ENCODE data around the gene ARL11. TPM values are rescaled to one million over a fixed set of nuclear protein-coding genes. Genes with fewer than 3 reads are reported as not detected.

Gene ARL11
- total and polyA plus RNA-seq, 2 of the 4 experiments (the other 2 are of a cell fraction) = not detected

DNA sequence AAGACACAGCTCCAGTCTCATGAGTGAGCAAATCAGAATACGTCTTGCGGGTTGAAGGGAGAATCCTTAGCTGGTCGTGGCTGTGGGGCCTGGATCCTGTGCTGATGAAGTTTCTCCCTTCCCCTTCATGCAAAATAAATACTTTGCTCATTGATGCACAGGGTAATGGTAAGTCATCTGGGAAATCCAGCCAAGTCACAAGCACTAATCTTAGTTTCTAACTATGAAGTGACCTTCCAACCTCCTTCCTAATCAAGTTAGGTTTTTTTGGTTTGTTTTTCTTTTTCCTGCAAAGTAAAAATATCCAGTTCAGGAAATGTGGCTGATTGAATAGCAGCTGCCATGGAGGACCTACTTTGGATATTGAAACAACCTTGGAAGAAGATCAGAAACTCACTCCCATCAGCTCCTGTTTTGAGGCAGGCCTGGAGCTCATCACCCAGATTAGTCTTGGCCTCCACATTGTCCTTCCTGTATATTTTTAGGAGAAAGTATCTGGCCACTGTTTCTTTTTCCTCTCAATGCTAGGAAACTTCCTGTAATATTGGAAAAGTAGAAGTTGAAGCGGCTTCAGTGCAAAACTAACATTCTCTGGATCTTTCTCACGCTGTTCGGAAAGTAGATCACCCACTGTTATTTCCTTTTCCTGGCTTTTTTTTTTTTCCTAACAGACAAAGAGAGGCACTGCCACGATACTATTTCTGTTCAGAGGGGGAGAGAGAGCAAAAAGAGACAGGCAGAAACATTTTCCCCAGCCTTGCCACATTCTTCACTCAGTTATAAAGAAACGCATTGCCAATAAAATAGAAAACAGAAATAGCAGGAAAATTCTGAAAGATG, 12.3 kb upstream of the ARL11 start:
- Histone ChIP-seq H3K56ac (ENCODE audit: extremely low read depth, insufficient read depth, low read length) (no peak overlapping the region), H3K14ac (replicated peaks; ENCODE audit: low read depth, low read length) (peak overlapping the region; percentile 55; the same call in 1 of the 2 replicates), H4K8ac (ENCODE audit: low read depth in 2 of 2, low read length in 2 of 2) (peak overlapping the region; percentile 25 to 37; a peak in 2 of 4 replicates), H3K27me3 (ENCODE audit: control insufficient read depth, insufficient read depth, low read length) (no peaks in the 10 kb centered on the region), H2BK20ac (ENCODE audit: low read depth, low read length) (no peak overlapping the region), H3K27ac (ENCODE audit: insufficient read depth, low read length) (peak overlapping the region; percentile 24; the same call in 1 of the 2 replicates), H3K79me1 (ENCODE audit: low read depth in 1 of 2, low read length in 2 of 2) (no peaks in the 10 kb centered on the region), H3K9ac (ENCODE audit: low read depth, low read length) (no peak overlapping the region), H2BK120ac (ENCODE audit: low read depth, low read length) (0 out of 2 replicates have a peak overlapping the region, but pooled peaks have one; percentile 16), H2AFZ (replicated peaks; ENCODE audit: low read length, poor library complexity) (no peak overlapping the region), H2BK15ac (ENCODE audit: low read depth, low read length) (no peak overlapping the region), H3K23ac (ENCODE audit: low read depth, low read length) (no peak overlapping the region; the same call in 1 of the 2 replicates), H3K36me3 (ENCODE audit: control insufficient read depth, insufficient read depth, low read length) (no peaks in the 10 kb centered on the region), H4K5ac (ENCODE audit: low read depth, low read length) (peak overlapping the region; percentile 49), H2AK9ac (replicated peaks; ENCODE audit: low read depth, low read length, poor library complexity) (no peak overlapping the region), H3K9me1 (ENCODE audit: insufficient read depth, low read length) (peaks cover 4% of the 10 kb centered on the region; the same call in 1 of the 2 replicates), H3K18ac (ENCODE audit: low read depth, low read length) (peak overlapping the region; percentile 24; the same call in 1 of the 2 replicates), H3K4me3 (ENCODE audit: insufficient read depth, low read depth, low read length) (no peak overlapping the region), H3K9me3 (ENCODE audit: control insufficient read depth, insufficient read depth, low read length) (no peaks in the 10 kb centered on the region), H2AK5ac (ENCODE audit: low read depth, low read length) (0 out of 2 replicates have a peak overlapping the region, but pooled peaks have one; percentile 20), H3K4ac (ENCODE audit: low read depth, low read length) (no peak overlapping the region), H2BK5ac (ENCODE audit: low read depth, low read length, poor library complexity, severe bottlenecking) (no peak overlapping the region), H4K91ac (ENCODE audit: insufficient read depth, low read depth, low read length) (no peak overlapping the region), H4K20me1 (ENCODE audit: insufficient read depth, low read length) (no peaks in the 10 kb centered on the region), H3K4me2 (ENCODE audit: low read depth, low read length) (no peak overlapping the region; the same call in 1 of the 2 replicates), H3K4me1 (ENCODE audit: control insufficient read depth, insufficient read depth, low read length) (peaks cover 9% of the 10 kb centered on the region; the same call in 1 of the 2 replicates)
- ChIA-PET CTCF (interaction anchor here (0.6 to 0.9 kb wide), 2 partner anchors 9 to 16 kb away, joined by 3 to 5 read pairs; no protein-coding TSS in a partner anchor), POLR2A (ENCODE audit: unreplicated experiment) (interaction anchor here (0.6 kb wide), 2 partner anchors 13 to 30 kb away, joined by 3 to 11 read pairs; no protein-coding TSS in a partner anchor)
- ATAC-seq (ENCODE audit: low read depth) (peak; percentile 51), DNase-seq (no peak)
- dilution Hi-C loops (cut with HindIII; ENCODE audit: low sequenced_read_pairs, unreplicated experiment) (no loop called here), intact Hi-C loops (cut with micrococcal nuclease) (no loop called here), in situ Hi-C loops (cut with MboI; ENCODE audit: low sequenced_read_pairs) (no loop called here)
- no CpG with 5 or more reads among the region's 8 CpGs for WGBS, 2 experiments (ENCODE audit: extremely low coverage in 2 of 2, insufficient read length in 1 of 2)
- no TSS peak for BruUV-seq (replicated peaks)
- no peak for TF ChIP-seq RAD21 (IDR thresholded peaks at IDR 0.05; ENCODE audit: low read length)
- TF ChIP-seq, protein P1, sequence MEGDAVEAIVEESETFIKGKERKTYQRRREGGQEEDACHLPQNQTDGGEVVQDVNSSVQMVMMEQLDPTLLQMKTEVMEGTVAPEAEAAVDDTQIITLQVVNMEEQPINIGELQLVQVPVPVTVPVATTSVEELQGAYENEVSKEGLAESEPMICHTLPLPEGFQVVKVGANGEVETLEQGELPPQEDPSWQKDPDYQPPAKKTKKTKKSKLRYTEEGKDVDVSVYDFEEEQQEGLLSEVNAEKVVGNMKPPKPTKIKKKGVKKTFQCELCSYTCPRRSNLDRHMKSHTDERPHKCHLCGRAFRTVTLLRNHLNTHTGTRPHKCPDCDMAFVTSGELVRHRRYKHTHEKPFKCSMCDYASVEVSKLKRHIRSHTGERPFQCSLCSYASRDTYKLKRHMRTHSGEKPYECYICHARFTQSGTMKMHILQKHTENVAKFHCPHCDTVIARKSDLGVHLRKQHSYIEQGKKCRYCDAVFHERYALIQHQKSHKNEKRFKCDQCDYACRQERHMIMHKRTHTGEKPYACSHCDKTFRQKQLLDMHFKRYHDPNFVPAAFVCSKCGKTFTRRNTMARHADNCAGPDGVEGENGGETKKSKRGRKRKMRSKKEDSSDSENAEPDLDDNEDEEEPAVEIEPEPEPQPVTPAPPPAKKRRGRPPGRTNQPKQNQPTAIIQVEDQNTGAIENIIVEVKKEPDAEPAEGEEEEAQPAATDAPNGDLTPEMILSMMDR (conservative IDR thresholded peaks at IDR 0.05; ENCODE audit: low read depth, low read length) = no peak
- no peak for TF ChIP-seq BHLHE40 (IDR thresholded peaks at IDR 0.05; ENCODE audit: low read depth, low read length)
- no peak for TF ChIP-seq MAFK (IDR thresholded peaks at IDR 0.05; ENCODE audit: low read depth, low read length)
- TF ChIP-seq, protein P2, sequence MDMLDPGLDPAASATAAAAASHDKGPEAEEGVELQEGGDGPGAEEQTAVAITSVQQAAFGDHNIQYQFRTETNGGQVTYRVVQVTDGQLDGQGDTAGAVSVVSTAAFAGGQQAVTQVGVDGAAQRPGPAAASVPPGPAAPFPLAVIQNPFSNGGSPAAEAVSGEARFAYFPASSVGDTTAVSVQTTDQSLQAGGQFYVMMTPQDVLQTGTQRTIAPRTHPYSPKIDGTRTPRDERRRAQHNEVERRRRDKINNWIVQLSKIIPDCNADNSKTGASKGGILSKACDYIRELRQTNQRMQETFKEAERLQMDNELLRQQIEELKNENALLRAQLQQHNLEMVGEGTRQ (IDR thresholded peaks at IDR 0.05; ENCODE audit: low read depth, low read length) = no peak
- no peak for TF ChIP-seq FOS (IDR thresholded peaks at IDR 0.05; ENCODE audit: low read depth, low read length)
- TF ChIP-seq POLR2A (IDR thresholded peaks at IDR 0.05; ENCODE audit: low read depth, low read length) = no peak
- TF ChIP-seq MXI1 (IDR thresholded peaks at IDR 0.05; ENCODE audit: borderline replicate concordance, low read depth, low read length) = no peak
- no peak for TF ChIP-seq CEBPB (IDR thresholded peaks at IDR 0.05; ENCODE audit: low read depth, low read length)
- TF ChIP-seq CHD1 (IDR thresholded peaks at IDR 0.05; ENCODE audit: low read depth, low read length) = no peak
- TF ChIP-seq, protein P3, sequence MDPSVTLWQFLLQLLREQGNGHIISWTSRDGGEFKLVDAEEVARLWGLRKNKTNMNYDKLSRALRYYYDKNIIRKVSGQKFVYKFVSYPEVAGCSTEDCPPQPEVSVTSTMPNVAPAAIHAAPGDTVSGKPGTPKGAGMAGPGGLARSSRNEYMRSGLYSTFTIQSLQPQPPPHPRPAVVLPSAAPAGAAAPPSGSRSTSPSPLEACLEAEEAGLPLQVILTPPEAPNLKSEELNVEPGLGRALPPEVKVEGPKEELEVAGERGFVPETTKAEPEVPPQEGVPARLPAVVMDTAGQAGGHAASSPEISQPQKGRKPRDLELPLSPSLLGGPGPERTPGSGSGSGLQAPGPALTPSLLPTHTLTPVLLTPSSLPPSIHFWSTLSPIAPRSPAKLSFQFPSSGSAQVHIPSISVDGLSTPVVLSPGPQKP (IDR thresholded peaks at IDR 0.05; ENCODE audit: borderline replicate concordance, low read depth, low read length) = no peak
- no peak for TF ChIP-seq NFE2L2 (IDR thresholded peaks at IDR 0.05; ENCODE audit: low read depth, low read length)
- TF ChIP-seq SMC3 (IDR thresholded peaks at IDR 0.05; ENCODE audit: low read depth, low read length) = no peak
- no peak for TF ChIP-seq MAZ (IDR thresholded peaks at IDR 0.05; ENCODE audit: borderline replicate concordance, low read depth, low read length)
